GM21447 (cell line): ENCODE measurements around the gene LRMDA.

Experiments
- ATAC-seq: cut with Tn5 transposase; IDR thresholded peaks from one replicate; pipeline ENCODE4 v1.9.1; 2021; ENCODE audit not compliant: unreplicated experiment

Gene LRMDA

DNA sequence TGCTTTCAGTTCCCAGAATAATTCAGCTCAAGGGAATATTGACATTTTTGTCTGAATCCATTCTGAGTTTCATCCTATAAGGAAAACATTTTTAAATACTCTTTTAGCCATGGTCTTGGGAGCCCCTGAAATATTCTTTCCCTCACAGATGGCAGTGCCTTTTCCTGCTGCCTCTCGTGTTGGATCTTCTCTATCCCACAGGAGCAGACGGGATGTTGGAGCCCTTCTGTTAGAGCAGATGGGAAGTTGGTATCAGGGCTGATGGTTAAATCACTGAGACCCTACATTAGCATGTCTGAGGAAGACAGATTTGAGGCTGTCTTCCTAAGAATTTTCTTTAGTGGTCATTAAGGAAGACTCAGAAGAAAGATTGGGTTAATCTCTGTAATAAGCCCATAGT is 737.8 kb downstream of the LRMDA start:
- no peak for ATAC-seq

DNA sequence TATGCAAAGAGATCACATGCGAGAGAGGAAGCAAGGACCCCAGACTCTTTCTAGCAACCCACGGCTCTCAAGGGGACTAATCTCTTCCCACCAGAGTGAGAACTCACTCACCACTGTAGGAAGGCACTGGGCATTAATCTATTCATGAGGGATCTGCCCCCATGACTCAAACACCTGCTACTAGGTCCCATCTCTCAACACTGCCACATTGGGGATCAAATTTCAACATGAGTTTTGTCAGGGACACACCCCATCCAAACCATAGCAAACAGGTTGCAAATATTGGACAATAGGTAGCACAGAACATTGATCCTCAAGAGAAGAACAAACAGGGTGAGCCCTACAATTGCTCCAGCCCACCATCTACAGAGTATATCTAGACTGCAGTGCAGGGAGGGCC is 740.6 kb downstream of the LRMDA start:
- no peak for ATAC-seq

DNA sequence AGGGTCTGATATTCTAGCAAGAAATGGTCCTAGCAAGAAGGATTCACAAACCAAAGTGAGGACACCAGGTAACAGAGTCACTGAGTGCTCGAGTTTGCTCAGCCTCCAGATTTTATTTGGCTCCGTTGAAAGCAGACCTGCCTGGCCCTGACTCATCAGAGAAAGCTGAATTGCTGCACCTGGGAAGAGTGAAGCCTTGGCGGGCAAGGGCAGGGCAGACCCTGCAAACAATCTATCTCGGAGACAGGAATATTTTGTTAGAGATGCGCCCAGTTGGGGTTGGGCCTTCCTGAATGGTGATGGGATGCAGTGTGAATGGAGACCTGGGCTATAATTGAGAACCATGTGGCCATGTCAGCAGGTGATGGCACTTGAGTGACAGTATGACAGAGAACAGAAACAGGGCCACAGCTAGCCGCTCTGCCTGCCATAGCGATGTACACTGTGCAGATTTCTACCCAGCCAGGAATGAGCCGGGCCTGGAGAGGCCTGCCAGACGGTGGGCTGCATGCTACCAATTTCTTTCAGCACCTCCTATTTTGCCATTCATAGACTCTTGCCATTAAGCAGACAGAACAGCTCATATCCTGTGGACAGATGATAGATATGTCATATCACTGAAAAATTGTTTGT is 744.2 kb downstream of the LRMDA start:
- no peak for ATAC-seq

DNA sequence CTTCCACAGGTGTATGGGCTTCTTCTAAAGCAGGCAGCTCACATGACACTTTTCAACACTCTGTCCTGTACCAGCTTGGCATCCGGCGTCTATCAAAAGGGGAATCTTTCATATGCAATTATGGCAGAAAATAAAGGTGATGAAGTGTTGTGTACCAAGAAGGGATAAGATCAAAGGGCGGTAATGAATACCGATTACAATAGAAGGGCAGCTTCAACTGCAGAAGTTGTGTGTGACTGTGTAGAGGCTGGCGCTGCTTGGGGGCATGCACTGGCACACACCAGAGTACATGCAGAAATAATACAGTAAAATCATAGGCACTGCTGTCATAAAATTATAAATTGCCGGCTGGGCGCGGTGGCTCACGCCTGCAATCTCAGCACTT is 744.7 kb downstream of the LRMDA start:
- no peak for ATAC-seq

DNA sequence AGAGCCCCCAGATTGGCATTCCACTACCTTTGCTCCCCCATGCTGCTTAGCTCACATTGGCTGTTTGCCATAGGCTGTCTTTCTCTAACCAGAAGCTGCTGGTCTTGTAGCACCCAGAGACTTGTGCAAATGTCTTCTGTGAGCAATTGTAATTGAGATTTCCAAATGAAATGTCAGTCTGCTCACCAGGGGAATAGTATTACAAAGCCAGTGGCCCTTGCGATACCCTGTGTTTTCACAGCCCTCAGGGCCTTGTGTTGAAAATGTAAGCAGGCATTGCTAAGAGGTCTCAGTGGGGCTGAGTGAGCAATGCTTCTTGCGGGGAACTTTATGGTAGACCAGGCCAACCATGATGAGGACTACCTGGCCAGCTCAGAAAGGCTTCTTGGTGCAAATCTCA is 746.5 kb downstream of the LRMDA start:
- ATAC-seq, result no peak

DNA sequence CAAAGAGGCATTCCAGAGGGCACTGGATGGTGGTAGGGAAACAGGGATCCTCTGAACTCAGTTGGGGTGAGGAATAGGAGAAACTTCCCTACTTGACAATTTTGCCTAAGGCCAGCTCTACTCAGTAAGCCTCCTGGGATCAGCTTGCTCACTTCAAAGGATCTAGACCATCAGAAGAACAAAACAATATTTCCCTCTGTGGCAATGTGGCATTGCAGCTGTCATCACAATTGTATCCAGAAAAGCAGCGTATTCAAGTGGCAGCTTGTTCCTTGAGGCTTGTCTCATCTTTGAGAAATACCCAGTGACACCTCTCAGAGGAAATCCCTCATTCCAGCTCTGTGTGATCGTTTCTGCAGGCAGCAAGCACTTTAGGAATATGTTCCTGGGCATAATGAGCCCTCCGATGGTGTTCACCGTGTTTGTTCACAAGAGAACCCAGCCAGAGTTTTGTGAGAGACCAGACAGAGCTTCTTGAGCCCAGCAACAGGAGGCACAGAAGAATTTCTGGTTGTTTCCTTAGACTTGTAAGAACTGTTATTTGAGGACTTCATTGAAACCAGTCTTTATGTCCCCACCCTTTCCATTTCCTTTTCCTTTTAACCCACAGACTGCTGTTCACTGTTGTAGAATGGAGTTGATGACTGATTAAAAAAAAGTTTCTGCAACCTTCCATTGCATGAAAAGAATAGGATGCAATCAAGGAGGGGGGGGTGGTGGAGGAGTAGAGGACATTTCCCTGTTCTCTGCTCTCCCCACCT is 747.3 kb downstream of the LRMDA start:
- ATAC-seq, result no peak

DNA sequence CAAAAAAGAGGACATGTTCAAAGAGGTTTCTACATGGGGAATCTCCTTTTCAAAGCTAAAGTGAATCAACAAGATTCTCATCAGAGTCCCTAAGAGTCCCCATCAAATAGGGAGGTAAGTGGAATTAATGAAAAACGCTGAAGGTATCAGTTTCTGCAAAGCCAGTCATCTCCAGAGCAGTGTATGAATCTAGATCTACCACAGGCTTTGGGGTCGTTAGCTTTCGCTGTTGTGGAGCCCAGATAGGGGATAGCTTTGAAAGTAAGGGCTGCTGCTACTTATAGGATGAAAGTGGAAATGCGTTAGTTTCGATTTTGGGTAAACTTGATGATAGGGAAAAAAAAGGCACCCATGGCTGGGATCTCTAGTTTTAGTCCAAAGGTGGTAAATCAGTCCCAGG is 748.4 kb downstream of the LRMDA start:
- ATAC-seq, result no peak

DNA sequence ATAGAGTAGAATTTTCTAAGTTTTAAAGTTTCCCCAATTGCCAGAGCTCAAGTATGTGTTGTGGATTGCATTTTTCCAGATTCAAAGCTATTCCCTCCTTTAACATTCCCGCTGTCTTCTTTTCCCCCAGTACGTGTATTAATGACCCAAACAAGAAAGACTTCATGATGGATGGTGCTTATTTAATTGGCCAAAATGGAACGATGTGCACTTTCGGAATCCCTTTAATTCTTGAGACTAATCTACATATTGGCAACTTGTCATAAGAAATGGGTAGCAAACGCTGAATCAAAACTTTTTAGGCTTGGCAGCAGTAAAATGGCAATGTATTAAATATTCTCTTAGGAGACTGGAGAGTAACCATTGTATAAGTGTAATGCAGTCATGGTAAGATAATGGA is 753.2 kb downstream of the LRMDA start:
- ATAC-seq, result no peak

DNA sequence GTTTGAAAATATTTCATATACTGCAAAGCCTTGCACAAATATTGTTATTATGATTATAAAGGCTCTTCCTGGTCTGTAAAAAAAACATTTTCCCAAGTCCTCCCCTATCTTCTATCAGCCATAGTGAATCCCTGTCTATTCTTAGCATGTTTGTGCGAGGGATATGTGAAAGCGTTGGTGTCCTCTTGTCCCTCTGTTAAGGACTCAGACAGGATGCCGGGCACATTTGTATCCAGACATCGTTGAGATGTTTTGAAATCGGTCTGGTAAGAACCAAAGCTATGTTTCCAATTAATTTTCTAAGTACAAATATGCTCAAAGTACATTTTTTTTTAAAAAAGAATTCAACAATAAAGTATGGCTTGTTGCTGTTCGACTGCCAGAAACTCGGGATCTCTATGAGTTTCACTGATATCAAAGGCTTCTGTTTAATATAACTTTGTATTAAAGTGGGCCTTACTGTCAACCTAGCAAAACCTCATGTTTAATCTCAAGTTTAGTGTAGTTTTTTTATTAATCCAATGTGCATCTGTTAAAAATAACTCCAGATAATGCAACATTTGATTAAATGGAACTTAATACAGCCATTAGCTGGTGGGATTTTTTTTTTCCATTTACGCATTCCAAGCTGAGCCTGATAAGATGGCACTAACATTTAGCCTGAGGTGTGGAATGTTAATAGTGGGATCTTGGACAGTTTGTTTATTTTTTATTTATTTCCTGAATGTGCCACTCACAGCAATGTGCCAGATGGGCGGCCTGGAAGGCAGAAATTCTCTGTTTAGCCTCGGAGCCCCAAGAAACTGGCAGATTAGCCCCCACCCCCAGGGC is 754.3 kb downstream of the LRMDA start:
- no peak for ATAC-seq

DNA sequence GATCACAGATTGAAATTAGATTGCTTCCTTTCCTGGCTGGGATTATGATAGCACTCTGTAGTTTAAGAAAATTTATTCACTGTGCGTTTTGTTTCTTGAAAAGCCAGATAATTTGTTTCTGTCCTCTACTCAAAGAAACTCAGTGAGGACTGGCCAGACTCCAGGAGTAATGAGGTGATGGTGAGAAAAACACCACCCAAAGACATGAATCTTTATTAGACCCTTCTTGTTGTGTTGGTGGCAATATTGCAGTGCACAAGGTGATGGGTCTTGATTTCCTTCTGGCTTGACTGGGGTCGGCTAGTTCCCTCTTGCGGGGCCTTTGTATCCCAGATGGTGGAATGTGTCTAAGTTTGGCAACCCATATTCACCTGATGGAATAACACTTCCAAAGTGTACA is 756.8 kb downstream of the LRMDA start:
- ATAC-seq, result no peak

DNA sequence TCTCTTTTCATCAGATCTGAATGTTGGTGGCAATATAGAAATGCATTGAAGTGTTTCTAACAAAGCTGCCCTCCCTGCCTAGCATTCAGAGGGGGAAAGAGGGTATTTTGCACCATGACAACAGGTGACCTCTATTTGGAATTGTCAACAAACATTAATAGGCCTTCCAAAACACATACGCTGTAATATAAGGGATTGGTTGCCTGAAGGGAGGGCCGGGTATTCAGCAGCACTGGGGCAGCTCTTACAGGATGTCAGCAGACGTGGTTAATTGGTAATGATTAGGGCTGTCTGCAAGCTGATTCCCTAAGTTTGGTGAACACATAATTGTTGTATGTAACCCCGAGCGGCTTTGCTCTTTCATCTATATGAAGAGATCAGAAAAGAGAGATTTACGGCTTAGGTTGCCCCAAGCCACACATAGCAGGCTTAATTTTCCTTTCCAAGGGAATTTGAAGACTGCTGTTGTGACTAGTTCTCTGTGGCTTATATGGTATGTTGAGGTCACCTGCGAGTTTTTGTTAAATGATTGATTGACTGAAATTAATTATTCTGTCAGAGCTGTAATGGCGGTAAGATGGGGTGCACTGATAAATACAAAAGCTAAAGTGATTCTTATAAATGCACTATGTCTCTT is 759.3 kb downstream of the LRMDA start:
- ATAC-seq, result no peak

DNA sequence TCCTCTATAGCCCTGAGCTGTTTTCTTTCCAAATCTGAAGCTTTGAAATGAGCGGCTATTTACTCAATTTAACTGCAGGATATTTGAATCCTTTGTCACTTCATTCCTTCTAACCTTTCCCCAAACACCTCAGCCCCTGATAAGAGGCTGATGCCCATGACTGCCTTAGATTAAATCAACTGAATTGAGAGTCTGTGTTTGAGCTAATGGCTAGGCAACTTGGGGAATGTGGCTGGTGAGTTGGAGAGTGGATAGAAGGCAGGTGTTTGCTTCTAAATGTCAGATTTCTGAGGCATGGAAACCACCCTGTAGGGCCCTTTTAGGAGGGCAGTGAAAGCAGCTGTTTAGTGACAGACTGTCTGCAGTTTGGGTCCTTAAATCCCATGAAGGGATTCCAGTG is 759.9 kb downstream of the LRMDA start:
- ATAC-seq, result no peak

DNA sequence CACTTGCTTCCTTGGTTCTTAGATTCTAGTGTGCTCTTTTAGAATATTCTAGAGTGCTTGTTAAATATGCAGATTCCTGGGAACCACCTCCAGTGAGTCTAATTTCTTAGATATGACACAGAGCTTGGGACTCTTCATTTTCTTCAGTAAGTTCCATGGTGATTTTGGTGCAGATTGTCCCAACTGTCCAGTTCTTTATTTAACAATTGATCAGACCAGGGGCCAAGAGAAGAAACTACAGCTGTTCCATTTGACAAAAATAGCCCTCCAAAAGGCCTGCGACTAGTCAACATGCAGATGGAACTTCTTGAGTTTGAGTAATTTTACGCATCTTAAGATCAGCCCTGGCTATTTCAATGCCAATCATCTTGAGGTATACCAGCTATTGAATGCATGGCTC is 760.7 kb downstream of the LRMDA start:
- no peak for ATAC-seq

DNA sequence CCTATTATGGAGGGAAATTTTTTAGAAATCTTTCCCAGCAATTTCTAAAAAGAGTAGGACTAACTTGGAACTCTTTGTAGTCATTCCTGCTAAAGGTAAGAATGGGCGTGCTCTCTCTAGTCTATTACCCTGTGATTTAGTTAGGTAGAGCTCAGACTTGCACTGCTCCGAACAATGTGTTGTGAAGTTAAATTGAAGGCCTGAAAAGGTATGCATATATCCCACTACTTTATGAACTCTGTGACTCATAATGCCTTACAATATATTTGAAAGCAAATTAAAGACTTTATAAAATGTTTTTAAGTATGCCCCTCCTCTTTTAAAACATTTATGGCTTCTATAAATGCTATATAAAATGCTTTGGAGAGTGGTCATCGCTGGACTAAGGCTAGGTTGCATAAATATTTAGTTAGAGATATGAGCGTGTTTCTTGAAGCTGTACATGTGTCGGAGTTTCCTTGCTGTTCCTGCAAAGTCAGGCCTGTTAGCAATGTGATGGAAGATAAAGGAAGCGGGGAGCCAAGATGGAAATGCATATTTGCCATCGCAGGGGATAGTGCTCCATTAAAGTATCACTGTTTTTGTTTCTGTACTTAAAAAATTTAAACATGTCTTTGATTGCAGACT is 761.4 kb downstream of the LRMDA start:
- no peak for ATAC-seq

DNA sequence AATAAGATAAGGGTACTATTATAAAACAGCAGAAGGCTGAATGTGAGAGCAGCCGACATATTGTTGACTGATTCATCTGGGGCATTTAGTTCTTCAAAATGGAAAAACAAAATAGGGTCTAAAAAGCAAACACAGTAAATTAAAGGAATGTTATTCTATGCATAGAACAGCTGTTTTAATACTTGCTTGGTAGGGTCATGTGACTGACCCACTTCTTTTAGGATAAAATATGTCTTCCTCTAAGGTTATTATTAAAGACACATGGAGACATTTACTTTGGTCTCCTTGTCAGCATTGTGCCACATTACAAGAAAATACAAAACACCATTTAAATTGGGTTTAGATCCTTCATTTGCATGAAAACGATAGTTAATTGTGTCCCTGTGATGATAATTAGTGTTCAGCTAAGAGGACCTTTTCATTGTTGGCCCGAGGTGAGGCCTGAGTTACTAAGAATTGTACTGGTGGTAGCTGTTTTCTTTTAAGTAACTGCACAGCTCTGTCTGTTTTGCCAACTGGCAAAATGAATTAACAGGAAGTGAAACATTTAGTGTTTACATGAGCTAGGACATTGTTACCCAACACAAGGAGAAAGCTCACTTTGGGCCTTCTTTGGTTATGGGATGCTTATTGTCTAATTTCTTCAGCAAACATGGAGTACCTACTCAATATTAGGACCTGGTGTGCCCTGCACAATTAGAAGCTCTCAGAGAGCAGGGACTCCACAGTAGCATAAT is 764.4 kb downstream of the LRMDA start:
- ATAC-seq, result no peak

DNA sequence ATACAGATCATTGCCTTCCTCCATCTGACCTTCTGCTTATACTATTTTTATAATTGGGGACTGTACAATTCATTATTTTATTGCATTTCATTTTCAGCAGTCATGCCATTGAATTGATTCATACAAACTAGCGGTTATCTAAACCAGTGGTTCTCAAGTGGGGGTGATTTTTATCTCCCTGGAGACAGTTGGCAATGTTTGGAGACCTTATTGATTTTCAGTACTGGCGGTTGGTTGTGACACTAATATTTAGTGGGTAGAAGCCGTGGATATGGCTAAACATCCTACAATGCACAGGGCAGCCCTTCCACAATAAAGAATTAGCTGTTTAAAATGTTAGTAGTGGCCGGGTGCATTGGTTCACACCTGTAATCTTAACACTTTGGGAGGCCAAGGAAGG is 765.9 kb downstream of the LRMDA start:
- no peak for ATAC-seq

DNA sequence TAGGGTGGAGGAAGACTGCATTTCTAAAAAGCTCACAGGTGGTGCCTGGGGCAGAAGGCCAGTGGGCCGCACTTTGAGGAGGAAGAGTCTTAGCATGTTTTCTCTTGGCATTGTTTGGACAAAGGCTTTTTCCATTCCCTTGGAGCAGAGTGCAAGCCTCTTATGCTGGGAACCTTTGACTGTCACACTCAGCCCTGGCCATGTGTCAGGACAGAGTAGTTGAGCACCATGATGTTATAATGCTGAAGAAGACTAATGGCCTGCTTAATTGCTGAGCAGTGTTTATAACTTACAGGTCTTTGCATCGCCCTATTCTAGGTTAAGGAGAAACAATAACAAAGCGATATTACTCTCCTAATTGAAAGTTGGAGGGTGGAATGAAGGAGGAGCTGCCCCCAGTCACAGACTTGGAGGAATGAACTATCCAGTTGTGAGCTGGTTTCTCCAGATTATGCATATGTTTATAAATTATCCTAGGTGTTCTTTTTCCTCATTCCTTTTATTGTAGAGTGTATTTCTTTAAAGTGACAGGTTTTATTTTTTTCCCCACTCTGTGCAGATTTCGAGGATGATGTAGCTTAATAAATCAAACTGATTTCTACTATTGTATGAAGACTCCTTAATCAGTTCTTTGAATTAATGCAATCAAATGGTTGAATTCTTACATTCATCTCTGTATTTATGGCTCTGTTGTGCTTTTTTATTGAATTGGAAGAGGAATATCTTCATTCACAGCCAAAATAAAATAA is 767.0 kb downstream of the LRMDA start:
- ATAC-seq, result no peak

DNA sequence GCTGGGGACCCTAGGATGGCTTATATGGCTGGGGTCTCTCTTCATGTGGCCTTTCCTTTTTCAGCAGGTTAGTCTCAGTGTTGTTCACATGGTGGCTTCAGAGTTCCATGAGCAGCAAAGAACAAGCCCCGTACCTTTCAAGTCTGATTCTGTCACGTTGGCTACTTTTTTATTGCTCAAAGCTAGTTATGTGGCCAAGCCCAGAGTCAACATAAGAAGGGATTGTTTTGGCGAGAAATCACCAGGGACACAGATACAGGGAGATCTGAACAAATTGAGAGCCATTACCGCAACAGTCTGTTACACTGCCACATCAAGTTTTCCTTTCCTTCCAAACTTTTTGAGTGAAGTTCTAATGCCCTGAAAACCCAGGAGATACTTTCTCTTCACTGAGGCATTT is 770.5 kb downstream of the LRMDA start:
- no peak for ATAC-seq

DNA sequence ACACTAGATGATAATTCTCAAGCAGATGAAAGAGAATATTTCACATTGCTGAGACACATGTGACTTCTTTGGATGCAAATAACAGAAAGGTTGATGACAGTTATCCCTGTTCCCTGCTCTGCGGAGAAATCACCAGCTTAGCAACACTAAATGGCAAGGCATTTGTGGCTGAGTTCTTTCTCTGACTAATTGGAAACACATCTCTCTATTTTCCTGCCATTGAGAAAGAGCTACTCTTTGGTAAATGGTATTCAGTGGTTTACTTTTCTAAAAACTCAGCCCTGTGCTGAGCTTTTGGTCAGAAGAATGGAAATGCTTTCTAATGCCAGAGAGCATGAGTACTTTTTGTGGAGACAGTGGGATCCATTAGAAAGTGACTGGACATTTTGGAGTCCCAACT is 771.4 kb downstream of the LRMDA start:
- ATAC-seq, result no peak

DNA sequence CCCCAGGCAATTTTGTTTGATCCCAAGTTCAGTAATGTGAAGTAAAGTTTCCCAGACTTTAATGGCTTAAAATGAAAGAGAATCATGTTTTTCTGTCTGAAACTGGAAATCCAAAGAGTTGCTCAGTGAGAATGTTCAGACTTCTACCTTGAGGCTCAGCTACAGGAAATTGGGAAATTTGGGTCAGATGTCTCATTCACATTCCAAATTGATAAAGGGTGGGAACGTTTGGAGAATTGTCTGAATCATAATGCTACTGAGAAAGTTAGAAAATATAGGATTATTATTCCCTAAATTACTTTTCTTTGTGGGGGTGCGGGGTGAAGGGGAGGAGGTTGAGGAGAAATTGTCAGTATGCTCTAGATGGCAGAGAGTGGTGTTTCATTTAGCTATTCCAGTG is 773.9 kb downstream of the LRMDA start:
- no peak for ATAC-seq
